ENCODE measurements around the gene SGCD.
A peak's percentile ranks its signal among the peaks of the same experiment; 100 is the strongest.

DNA sequence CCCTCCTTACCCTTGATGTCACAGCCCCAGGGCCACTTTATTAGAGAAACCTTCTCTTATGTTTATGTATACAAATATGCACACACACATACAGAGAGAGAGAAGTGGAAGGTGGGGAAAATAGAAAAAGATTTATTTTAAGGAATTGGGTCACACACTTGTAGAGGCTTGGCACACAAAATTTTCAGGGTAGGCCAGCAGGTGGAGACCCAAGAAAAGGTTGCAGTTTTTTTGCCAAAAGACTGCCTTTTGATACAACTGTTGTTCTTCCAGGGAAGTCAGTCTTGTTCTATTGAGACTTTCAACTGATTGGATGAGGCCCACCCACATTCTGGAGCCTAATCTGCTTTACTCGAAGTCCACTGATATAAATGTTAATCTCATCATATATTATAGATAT is 392.0 kb downstream of the SGCD start:
- TF ChIP-seq, protein P1, sequence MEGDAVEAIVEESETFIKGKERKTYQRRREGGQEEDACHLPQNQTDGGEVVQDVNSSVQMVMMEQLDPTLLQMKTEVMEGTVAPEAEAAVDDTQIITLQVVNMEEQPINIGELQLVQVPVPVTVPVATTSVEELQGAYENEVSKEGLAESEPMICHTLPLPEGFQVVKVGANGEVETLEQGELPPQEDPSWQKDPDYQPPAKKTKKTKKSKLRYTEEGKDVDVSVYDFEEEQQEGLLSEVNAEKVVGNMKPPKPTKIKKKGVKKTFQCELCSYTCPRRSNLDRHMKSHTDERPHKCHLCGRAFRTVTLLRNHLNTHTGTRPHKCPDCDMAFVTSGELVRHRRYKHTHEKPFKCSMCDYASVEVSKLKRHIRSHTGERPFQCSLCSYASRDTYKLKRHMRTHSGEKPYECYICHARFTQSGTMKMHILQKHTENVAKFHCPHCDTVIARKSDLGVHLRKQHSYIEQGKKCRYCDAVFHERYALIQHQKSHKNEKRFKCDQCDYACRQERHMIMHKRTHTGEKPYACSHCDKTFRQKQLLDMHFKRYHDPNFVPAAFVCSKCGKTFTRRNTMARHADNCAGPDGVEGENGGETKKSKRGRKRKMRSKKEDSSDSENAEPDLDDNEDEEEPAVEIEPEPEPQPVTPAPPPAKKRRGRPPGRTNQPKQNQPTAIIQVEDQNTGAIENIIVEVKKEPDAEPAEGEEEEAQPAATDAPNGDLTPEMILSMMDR (conservative IDR thresholded peaks at IDR 0.05; ENCODE audit: low read length) = 0 out of 2 replicates have a peak, but pooled peaks have one; percentile 29
- no peak for TF ChIP-seq EZH2phosphoT487 (IDR thresholded peaks at IDR 0.05; ENCODE audit: borderline replicate concordance)

All from Loucy (cell line).